C4-2B (cell line): ENCODE results near the gene HOXC10.

Experiments used
- ZFX ChIP-seq: fragments of 450-650 bp; IDR thresholded peaks from 2 replicates; pipeline ENCODE4 v1.6.1; 2017
- TF ChIP-seq, protein P1 (sequence below): fragments of 450-650 bp; conservative IDR thresholded peaks from 2 replicates; pipeline ENCODE4 v1.5.1; 2017; ENCODE audit warnings: mild to moderate bottlenecking

DNA sequence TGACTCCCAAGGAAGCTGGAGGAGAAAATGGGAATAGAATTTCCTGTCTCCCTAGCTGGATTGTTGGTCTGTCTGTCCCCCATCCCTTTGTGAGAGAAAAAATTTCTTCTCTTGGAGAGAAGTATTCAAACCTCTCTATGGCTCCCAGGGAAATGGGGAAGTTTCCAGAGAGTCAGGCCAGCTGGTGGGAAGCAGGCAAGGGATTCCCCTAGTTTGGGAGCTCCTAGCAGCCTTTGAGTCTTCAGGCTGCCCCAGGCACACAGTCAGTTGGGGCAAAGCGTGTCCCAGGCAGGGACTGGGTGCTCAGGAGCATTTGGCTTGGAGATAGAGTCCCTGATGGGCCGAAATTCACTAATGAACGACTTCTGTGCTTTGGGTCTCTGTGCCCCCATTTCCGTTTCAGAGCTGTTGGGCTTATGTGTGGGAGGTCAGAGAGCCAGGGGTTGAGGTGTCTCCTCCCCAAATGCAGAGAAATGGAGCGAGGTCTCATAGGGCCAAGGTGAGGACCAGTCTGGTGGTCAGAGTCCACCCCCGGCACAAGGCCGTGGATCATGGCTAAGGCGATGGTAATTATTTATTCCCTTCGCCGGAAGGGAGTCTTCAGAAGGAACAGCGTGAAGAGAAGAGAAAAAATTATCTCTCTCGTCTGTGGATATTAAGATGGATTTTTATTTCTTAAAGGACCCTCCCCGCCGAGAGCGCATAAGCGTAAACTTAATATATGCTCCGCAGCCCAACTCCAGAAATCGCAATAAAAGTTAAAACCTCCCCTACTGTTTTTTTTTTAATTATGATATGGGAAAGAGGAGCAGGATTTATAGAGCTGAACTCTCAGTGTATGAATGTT lies 8.4 kb downstream of the HOXC10 start:
- TF ChIP-seq, protein P1, sequence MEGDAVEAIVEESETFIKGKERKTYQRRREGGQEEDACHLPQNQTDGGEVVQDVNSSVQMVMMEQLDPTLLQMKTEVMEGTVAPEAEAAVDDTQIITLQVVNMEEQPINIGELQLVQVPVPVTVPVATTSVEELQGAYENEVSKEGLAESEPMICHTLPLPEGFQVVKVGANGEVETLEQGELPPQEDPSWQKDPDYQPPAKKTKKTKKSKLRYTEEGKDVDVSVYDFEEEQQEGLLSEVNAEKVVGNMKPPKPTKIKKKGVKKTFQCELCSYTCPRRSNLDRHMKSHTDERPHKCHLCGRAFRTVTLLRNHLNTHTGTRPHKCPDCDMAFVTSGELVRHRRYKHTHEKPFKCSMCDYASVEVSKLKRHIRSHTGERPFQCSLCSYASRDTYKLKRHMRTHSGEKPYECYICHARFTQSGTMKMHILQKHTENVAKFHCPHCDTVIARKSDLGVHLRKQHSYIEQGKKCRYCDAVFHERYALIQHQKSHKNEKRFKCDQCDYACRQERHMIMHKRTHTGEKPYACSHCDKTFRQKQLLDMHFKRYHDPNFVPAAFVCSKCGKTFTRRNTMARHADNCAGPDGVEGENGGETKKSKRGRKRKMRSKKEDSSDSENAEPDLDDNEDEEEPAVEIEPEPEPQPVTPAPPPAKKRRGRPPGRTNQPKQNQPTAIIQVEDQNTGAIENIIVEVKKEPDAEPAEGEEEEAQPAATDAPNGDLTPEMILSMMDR, result no peak
- TF ChIP-seq ZFX, result no peak
